ENCODE data around the gene USP20.

USP20 gene

DNA sequence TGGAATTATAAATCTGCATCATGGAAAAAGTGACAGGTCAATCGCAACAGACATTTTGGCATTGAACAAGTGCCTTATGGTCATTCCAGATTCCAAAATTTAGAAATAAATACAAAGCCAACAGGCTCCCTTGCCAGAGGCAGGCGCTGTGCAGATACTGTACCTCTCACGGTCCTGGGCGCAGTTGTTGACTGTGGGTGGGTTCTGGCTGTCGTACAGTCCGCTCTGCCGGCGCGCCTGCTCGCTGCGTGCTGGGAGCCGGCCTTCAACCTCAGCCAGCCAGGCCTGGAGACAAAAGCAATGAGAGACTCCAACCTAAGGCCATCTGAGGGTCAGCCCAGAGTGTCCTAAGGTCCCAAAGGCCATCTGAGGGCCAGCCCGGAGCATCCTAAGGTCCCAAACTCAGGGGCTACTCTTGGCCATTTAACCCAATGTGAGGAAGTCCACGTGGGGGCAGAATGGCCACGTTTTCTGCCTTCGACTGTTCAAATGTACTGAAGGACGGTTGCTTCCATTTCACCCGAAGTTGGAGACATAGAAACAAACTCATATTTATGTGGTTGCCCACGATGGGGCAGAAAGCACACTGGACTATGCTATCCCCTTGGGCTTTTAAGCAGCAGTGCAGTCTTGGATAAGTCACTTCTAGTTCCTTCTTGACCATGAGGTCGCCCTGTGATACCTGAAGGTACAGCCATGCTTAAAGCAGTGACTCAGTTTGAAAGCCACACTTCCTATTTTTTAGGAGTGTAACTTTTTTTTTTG is 65.2 kb downstream of the USP20 start:
- no peak overlapping the region for H3K27ac ChIP-seq (ENCODE audit: low read depth, low read length)
- H3K9ac ChIP-seq (ENCODE audit: low read depth in 1 of 2, low read length in 2 of 2): no peak overlapping the region
- H3K36me3 ChIP-seq (ENCODE audit: control insufficient read depth in 1 of 2, insufficient read depth in 2 of 2, low read length in 2 of 2): peaks cover 0 to 15% of the 10 kb centered on the region in 2 donors

DNA sequence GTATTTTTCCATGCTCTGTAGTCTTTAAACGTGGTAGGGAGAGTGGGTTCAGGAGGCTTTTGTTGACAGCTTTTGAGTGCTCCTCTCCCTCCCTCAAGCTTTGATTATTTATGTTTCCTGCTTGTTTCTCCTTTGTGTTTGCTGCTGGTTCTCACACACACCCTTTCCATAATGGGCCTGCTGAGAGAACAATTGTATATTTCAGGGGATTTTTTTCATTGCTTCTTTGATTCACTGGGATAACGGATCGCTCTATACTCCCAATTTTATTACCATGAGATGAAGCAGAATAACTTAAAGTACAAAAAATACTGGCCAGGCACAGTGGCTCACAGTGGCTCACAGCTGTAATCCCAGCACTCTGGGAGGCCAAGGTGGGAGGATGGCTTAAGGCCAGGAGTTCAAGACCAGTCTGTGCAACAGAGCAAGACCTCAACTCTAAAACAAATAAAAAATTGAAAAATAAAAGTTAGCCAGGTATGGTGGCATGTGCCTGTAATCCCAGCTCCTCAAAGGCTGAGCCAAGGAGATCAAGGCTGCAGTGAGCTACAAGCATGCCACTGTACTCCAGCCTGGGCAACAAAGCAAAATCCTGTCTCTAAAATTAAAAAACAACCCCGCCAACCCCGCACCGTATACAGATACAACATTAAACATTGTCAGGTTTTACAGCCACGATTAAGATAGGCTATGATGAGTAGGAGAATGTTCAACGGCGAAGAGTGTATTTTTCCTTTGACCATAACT is 66.9 kb downstream of the USP20 start:
- H3K4me3 ChIP-seq (ENCODE audit: low read depth in 1 of 2, low read length in 2 of 2): no peak overlapping the region
- no peaks in the 10 kb centered on the region for H3K27me3 ChIP-seq (ENCODE audit: control insufficient read depth in 1 of 2, insufficient read depth in 2 of 2, low read length in 2 of 2)
- no peak overlapping the region for H3K27ac ChIP-seq (ENCODE audit: low read depth, low read length)
- no peaks in the 10 kb centered on the region for H3K4me1 ChIP-seq (ENCODE audit: control insufficient read depth in 1 of 2, insufficient read depth in 2 of 2, low read length in 2 of 2)
- no peaks in the 10 kb centered on the region for H3K9me3 ChIP-seq (ENCODE audit: control insufficient read depth in 1 of 2, low read length in 2 of 2)
- no peak overlapping the region for H3K9ac ChIP-seq (ENCODE audit: low read depth in 1 of 2, low read length in 2 of 2)
- peaks cover 0 to 9% of the 10 kb centered on the region in 2 donors for H3K36me3 ChIP-seq (ENCODE audit: control insufficient read depth in 1 of 2, insufficient read depth in 2 of 2, low read length in 2 of 2)

More for the DNA sequence above, 65.2 kb downstream of the USP20 start:
- Histone ChIP-seq H3K4me3 (ENCODE audit: low read depth in 1 of 2, low read length in 2 of 2) (no peak overlapping the region), H3K4me1 (ENCODE audit: control insufficient read depth in 1 of 2, insufficient read depth in 2 of 2, low read length in 2 of 2) (no peaks in the 10 kb centered on the region), H3K27me3 (ENCODE audit: control insufficient read depth in 1 of 2, insufficient read depth in 2 of 2, low read length in 2 of 2) (no peaks in the 10 kb centered on the region), H3K9me3 (ENCODE audit: control insufficient read depth in 1 of 2, low read length in 2 of 2) (no peaks in the 10 kb centered on the region)

DNA sequence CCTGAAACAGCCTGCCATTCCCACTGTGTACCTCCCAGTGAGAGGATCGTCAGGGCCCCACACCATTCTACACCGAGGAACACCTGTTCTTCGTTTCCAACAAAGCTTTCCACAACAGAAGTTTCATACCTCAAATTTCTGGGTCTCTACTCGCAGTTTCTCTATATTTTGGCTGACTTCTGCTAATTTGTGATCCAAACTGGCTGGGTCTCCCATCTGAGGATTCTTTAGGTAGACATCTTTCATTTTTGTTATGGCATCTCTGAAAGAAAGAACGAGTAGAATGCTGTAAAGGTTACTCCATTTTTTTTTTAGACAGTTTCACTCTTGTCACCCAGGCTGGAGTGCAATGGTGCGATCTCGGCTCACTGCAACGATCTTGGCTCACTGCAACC is 67.5 kb downstream of the USP20 start:
- Histone ChIP-seq H3K27me3 (ENCODE audit: control insufficient read depth in 1 of 2, insufficient read depth in 2 of 2, low read length in 2 of 2) (no peaks in the 10 kb centered on the region), H3K36me3 (ENCODE audit: control insufficient read depth in 1 of 2, insufficient read depth in 2 of 2, low read length in 2 of 2) (peaks cover 0 to 9% of the 10 kb centered on the region in 2 donors)

DNA sequence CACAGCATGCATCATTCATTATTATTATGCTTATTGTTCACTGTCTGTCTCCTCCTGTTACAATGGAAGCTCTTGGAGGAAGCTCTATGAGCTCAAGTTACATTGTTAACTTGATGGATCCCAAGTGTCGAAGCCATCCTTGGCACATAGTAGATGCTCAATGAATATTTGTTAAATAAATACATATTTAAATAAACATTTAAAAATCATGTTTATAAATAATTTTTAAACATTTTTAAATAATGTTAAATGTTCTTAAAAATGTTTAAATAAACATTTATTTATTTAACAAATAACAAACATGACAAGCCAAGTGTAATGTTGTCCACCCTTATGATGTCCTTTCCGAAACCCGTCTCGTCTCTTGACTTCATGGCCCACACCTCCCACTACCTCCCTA is 69.5 kb downstream of the USP20 start:
- Histone ChIP-seq H3K9me3 (ENCODE audit: control insufficient read depth in 1 of 2, low read length in 2 of 2) (no peaks in the 10 kb centered on the region), H3K4me1 (ENCODE audit: control insufficient read depth in 1 of 2, insufficient read depth in 2 of 2, low read length in 2 of 2) (no peaks in the 10 kb centered on the region), H3K27me3 (ENCODE audit: control insufficient read depth in 1 of 2, insufficient read depth in 2 of 2, low read length in 2 of 2) (no peaks in the 10 kb centered on the region), H3K27ac (ENCODE audit: low read depth, low read length) (no peak overlapping the region), H3K9ac (ENCODE audit: low read depth in 1 of 2, low read length in 2 of 2) (no peak overlapping the region), H3K4me3 (ENCODE audit: low read depth in 1 of 2, low read length in 2 of 2) (no peak overlapping the region), H3K36me3 (ENCODE audit: control insufficient read depth in 1 of 2, insufficient read depth in 2 of 2, low read length in 2 of 2) (peaks cover 6 to 16% of the 10 kb centered on the region in 2 donors)

More for the DNA sequence above, 67.5 kb downstream of the USP20 start:
- Histone ChIP-seq H3K27ac (ENCODE audit: low read depth, low read length) (no peak overlapping the region), H3K4me3 (ENCODE audit: low read depth in 1 of 2, low read length in 2 of 2) (no peak overlapping the region), H3K9ac (ENCODE audit: low read depth in 1 of 2, low read length in 2 of 2) (no peak overlapping the region), H3K4me1 (ENCODE audit: control insufficient read depth in 1 of 2, insufficient read depth in 2 of 2, low read length in 2 of 2) (no peaks in the 10 kb centered on the region), H3K9me3 (ENCODE audit: control insufficient read depth in 1 of 2, low read length in 2 of 2) (no peaks in the 10 kb centered on the region)

DNA sequence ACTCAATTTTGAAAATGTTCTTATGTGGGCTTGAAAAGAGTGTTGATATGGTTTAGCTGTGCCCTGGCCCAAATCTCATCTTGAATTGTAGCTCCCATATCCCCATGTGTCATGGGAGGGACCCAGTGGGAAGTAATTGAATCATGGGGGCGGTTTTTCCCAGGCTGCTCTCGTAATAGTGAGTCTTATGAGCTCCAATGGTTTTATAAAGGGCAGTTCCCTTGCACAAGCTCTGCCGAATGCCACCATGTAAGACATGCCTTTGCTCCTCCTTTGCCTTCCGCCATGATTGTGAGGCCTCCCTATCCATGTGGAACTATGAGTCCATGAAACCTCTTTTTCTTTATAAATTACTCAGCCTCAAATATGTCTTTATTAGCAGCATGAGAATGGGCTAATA is 71.0 kb downstream of the USP20 start:
- H3K9ac ChIP-seq (ENCODE audit: low read depth in 1 of 2, low read length in 2 of 2): no peak overlapping the region
- no peak overlapping the region for H3K27ac ChIP-seq (ENCODE audit: low read depth, low read length)
- H3K36me3 ChIP-seq (ENCODE audit: control insufficient read depth in 1 of 2, insufficient read depth in 2 of 2, low read length in 2 of 2): peaks cover 6% of the 10 kb centered on the region in 2 donors
- no peaks in the 10 kb centered on the region for H3K4me1 ChIP-seq (ENCODE audit: control insufficient read depth in 1 of 2, insufficient read depth in 2 of 2, low read length in 2 of 2)
- H3K27me3 ChIP-seq (ENCODE audit: control insufficient read depth in 1 of 2, insufficient read depth in 2 of 2, low read length in 2 of 2): no peaks in the 10 kb centered on the region
- no peaks in the 10 kb centered on the region for H3K9me3 ChIP-seq (ENCODE audit: control insufficient read depth in 1 of 2, low read length in 2 of 2)
- H3K4me3 ChIP-seq (ENCODE audit: low read depth in 1 of 2, low read length in 2 of 2): no peak overlapping the region

DNA sequence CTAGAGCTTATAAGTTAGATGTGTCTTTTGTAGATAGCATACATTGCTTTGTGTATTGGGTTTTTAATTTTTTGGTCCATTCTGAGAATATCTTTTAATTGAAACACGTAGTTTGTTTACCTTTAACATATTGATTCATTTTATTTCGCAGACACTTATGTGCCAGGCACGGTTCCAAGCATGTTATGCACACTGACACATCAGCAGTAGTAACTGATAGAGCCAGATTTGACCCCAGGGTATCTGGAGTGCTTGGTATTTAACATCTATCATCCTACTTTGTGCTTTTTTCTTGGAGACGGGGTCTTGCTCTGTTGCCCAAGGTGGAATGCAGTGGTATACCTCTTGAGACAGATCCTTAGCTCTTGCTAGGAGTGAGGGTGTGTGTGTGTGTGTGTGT is 71.9 kb downstream of the USP20 start:
- Histone ChIP-seq H3K27ac (ENCODE audit: low read depth, low read length) (no peak overlapping the region), H3K9me3 (ENCODE audit: control insufficient read depth in 1 of 2, low read length in 2 of 2) (no peaks in the 10 kb centered on the region), H3K36me3 (ENCODE audit: control insufficient read depth in 1 of 2, insufficient read depth in 2 of 2, low read length in 2 of 2) (peaks cover 6% of the 10 kb centered on the region in 2 donors), H3K4me3 (ENCODE audit: low read depth in 1 of 2, low read length in 2 of 2) (no peak overlapping the region), H3K4me1 (ENCODE audit: control insufficient read depth in 1 of 2, insufficient read depth in 2 of 2, low read length in 2 of 2) (no peaks in the 10 kb centered on the region), H3K27me3 (ENCODE audit: control insufficient read depth in 1 of 2, insufficient read depth in 2 of 2, low read length in 2 of 2) (no peaks in the 10 kb centered on the region), H3K9ac (ENCODE audit: low read depth in 1 of 2, low read length in 2 of 2) (no peak overlapping the region)

DNA sequence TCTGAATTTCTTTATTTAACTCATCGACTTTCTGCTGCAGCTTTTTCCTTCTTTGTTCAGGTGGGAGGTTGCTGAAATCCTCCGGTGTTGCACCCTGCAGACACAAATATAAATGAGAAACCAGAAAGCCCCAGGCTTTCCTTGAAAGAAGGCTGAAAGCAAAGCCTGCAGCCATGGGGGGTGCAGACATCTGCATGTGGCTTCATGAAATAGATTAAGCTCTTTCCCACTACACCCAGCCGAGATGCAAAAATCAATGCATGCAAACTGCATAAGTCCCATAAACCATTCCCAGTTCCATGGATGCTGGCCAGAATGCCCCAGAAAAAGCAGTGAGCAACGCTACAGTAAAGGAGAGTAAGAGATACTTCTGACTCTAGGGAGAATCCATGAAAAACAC is 73.6 kb downstream of the USP20 start:
- Histone ChIP-seq H3K27me3 (ENCODE audit: control insufficient read depth in 1 of 2, insufficient read depth in 2 of 2, low read length in 2 of 2) (no peaks in the 10 kb centered on the region), H3K9ac (ENCODE audit: low read depth in 1 of 2, low read length in 2 of 2) (no peak overlapping the region), H3K27ac (ENCODE audit: low read depth, low read length) (no peak overlapping the region), H3K36me3 (ENCODE audit: control insufficient read depth in 1 of 2, insufficient read depth in 2 of 2, low read length in 2 of 2) (peaks cover 6% of the 10 kb centered on the region in 2 donors), H3K4me3 (ENCODE audit: low read depth in 1 of 2, low read length in 2 of 2) (no peak overlapping the region), H3K9me3 (ENCODE audit: control insufficient read depth in 1 of 2, low read length in 2 of 2) (no peaks in the 10 kb centered on the region), H3K4me1 (ENCODE audit: control insufficient read depth in 1 of 2, insufficient read depth in 2 of 2, low read length in 2 of 2) (no peaks in the 10 kb centered on the region)

DNA sequence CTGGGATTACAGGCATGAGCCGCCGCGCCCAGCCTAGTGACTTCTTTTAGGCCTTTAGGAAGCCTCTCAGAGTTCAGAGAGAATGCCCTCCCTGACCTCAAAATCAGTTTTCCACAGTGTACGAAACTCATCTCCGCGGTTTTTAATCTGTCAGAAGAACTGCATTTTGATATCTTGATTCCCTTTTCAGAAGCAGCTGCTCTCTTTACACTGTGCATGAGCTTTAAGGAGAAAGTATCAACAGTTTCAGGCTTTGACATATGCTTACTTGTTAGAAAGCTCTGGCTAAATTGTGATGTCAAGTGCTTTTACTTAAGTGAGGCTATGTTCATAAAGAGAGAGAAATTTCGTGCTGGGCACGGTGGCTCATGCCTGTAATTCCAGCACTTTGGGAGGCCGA is 74.6 kb downstream of the USP20 start:
- no peaks in the 10 kb centered on the region for H3K4me1 ChIP-seq (ENCODE audit: control insufficient read depth in 1 of 2, insufficient read depth in 2 of 2, low read length in 2 of 2)
- H3K36me3 ChIP-seq (ENCODE audit: control insufficient read depth in 1 of 2, insufficient read depth in 2 of 2, low read length in 2 of 2): peaks cover 6% of the 10 kb centered on the region in 2 donors
- no peak overlapping the region for H3K27ac ChIP-seq (ENCODE audit: low read depth, low read length)

DNA sequence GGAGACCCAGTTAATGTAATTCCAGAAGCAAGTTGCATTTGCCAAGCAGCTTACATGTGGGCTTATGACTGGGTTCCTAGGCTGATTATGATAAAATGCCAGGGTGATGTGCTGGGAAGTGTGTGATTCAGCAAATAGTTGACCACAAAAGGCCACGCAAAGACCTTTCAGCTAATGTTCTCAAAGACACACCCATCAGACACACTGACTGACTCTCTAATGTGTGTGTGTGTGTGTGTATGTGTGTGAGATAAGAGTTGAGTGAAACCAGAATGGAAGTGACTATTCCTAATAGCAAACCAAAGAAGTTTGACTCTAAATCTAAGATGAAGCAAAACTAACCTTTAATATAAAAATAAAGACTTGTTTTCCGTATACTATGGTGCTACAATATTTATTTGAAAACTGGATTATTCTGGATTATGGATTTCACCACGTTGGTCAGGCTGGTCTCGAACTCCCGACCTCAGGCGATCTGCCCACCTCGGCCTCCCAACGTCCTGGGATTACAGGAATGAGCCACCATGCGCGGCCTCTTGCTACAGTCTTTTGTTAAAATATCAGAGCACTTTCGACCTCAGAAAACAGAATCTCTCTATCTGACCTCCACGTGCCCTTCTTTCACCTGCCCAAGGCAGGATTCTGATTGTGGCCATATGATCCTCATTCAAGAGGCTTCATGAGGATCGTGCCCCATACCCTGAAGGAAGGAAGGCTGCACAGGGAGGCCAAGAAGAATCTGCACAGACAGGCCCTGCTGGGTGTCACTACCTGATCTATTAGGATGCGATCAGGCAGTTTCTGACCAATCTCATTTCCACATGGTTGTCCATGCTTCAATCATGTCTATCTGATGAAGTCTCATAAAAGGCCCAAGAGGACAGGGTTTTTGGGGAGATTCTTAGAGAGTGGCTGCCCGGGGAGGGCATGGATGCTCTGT is 75.6 kb downstream of the USP20 start:
- H3K4me1 ChIP-seq (ENCODE audit: control insufficient read depth in 1 of 2, insufficient read depth in 2 of 2, low read length in 2 of 2): no peaks in the 10 kb centered on the region
- H3K27ac ChIP-seq (ENCODE audit: low read depth, low read length): no peak overlapping the region
- peaks cover 6% of the 10 kb centered on the region in 2 donors for H3K36me3 ChIP-seq (ENCODE audit: control insufficient read depth in 1 of 2, insufficient read depth in 2 of 2, low read length in 2 of 2)
- no peak overlapping the region for H3K4me3 ChIP-seq (ENCODE audit: low read depth in 1 of 2, low read length in 2 of 2)
- H3K27me3 ChIP-seq (ENCODE audit: control insufficient read depth in 1 of 2, insufficient read depth in 2 of 2, low read length in 2 of 2): no peaks in the 10 kb centered on the region
- H3K9ac ChIP-seq (ENCODE audit: low read depth in 1 of 2, low read length in 2 of 2): no peak overlapping the region
- no peaks in the 10 kb centered on the region for H3K9me3 ChIP-seq (ENCODE audit: control insufficient read depth in 1 of 2, low read length in 2 of 2)

More for the DNA sequence above, 74.6 kb downstream of the USP20 start:
- Histone ChIP-seq H3K4me3 (ENCODE audit: low read depth in 1 of 2, low read length in 2 of 2) (no peak overlapping the region), H3K9me3 (ENCODE audit: control insufficient read depth in 1 of 2, low read length in 2 of 2) (no peaks in the 10 kb centered on the region), H3K27me3 (ENCODE audit: control insufficient read depth in 1 of 2, insufficient read depth in 2 of 2, low read length in 2 of 2) (no peaks in the 10 kb centered on the region), H3K9ac (ENCODE audit: low read depth in 1 of 2, low read length in 2 of 2) (no peak overlapping the region)
